Peyer's patch (tissue), 4 donors: ENCODE results near the gene RALGPS1. TPM values are rescaled to one million over a fixed set of nuclear protein-coding genes. Genes with fewer than 3 reads are reported as not detected.

Experiments used
- DNase-seq, 3 donors: peaks; one replicate each; pipeline ENCODE4 v3.0.0-alpha.2; 2017 to 2019
- H3K27ac ChIP-seq, 4 donors: fragments of 200-600 bp; sonication (generic); one replicate each; pipeline ENCODE4 v1.5.1; 2016 to 2019
- H3K27me3 ChIP-seq, 2 donors: fragments of 200-600 bp; sonication (generic); one replicate each; pipeline ENCODE4 v1.5.1; 2019
- H3K36me3 ChIP-seq, 3 donors: fragments of 200-600 bp; sonication (generic); one replicate each; pipeline ENCODE4 v1.5.1; 2016 to 2019
- H3K4me1 ChIP-seq, 4 donors: fragments of 200-600 bp; sonication (generic); one replicate each; pipeline ENCODE4 v1.5.1; 2016 to 2019
- H3K4me3 ChIP-seq, 4 donors: fragments of 200-600 bp; sonication (generic); 1 replicate in 3 of 4; 2 replicates in 1 of 4; pipeline ENCODE4 v1.5.1; 2016 to 2019; ENCODE audit warnings: mild to moderate bottlenecking in 1 of 4
- H3K9me3 ChIP-seq, 4 donors: fragments of 200-600 bp; sonication (generic); one replicate each; pipeline ENCODE4 v1.5.1; 2016 to 2019; ENCODE audit warnings: mild to moderate bottlenecking in 1 of 4
- CTCF ChIP-seq, 6 experiments: fragments of 450-650 bp in 4 of 6; fragments of 200-600 bp in 2 of 6; sonication (generic) in 1 of 6; IDR thresholded peaks; one replicate each; pipeline ENCODE4 v1.5.1; 2017 to 2019; ENCODE audit warnings: antibody characterized with exemption in 6 of 6, mild to moderate bottlenecking in 3 of 6, moderate library complexity in 1 of 6
- POLR2A ChIP-seq, 2 donors: fragments of 450-650 bp; IDR thresholded peaks; one replicate each; pipeline ENCODE4 v1.5.1; 2017; ENCODE audit warnings: antibody characterized with exemption in 2 of 2, mild to moderate bottlenecking in 2 of 2, moderate library complexity in 2 of 2
- total RNA-seq, 4 donors: library from RNA; depleted of rRNA; stranded (reverse); fragments of >200 nt; gene quantifications; one replicate each; pipeline ENCODE4 v1.1.0, GENCODE V29; 2016

RALGPS1 gene
- total RNA-seq, 4 donors from 2014 or later = 38.8 to 158 (median 141) TPM

GRCh38 chr9:127180457-127181314, 266.1 kb downstream of the RALGPS1 start:
- Histone ChIP-seq H3K27me3 (no peaks in the 10 kb centered on the region), H3K27ac (no peak overlapping the region), H3K4me1 (peaks cover 0 to 10% (median 0%) of the 10 kb centered on the region in 4 donors), H3K4me3 (no peak overlapping the region), H3K9me3 (no peaks in the 10 kb centered on the region), H3K36me3 (no peaks in the 10 kb centered on the region)
- TF ChIP-seq CTCF (IDR thresholded peaks at IDR 0.05) (no peak), POLR2A (IDR thresholded peaks at IDR 0.05) (no peak)
- DNase-seq = peak in 2 of 3 donors; percentile 41 to 42

- peak in 2 of 3 donors; percentile 22 to 39 for DNase-seq
- no peaks in the 10 kb centered on the region for H3K9me3 ChIP-seq
- H3K27ac ChIP-seq = no peak overlapping the region
- no peak for TF ChIP-seq CTCF (IDR thresholded peaks at IDR 0.05)
- TF ChIP-seq POLR2A (IDR thresholded peaks at IDR 0.05) = no peak
- peaks cover 0 to 15% (median 0%) of the 10 kb centered on the region in 4 donors for H3K4me1 ChIP-seq
- H3K36me3 ChIP-seq = no peaks in the 10 kb centered on the region
- H3K27me3 ChIP-seq = no peaks in the 10 kb centered on the region
- H3K4me3 ChIP-seq = no peak overlapping the region
Measured at GRCh38 chr9:127181315-127181580, 266.7 kb downstream of the RALGPS1 start.

- TF ChIP-seq CTCF (IDR thresholded peaks at IDR 0.05) = no peak
- no peak for TF ChIP-seq POLR2A (IDR thresholded peaks at IDR 0.05)
- Histone ChIP-seq H3K4me3 (no peak overlapping the region), H3K36me3 (no peaks in the 10 kb centered on the region), H3K27me3 (no peaks in the 10 kb centered on the region), H3K9me3 (no peaks in the 10 kb centered on the region), H3K4me1 (peaks cover 0 to 19% (median 0%) of the 10 kb centered on the region in 4 donors), H3K27ac (no peak overlapping the region)
- DNase-seq = peak in 2 of 3 donors; percentile 9 to 28
Measured at GRCh38 chr9:127181595-127182190, 267.1 kb downstream of the RALGPS1 start.

GRCh38 chr9:127182901-127183746, 268.5 kb downstream of the RALGPS1 start:
- TF ChIP-seq CTCF (IDR thresholded peaks at IDR 0.05) (no peak), POLR2A (IDR thresholded peaks at IDR 0.05) (no peak)
- peak in 2 of 3 donors; percentile 32 to 43 for DNase-seq
- Histone ChIP-seq H3K27ac (no peak overlapping the region), H3K27me3 (no peaks in the 10 kb centered on the region), H3K36me3 (no peaks in the 10 kb centered on the region), H3K4me3 (no peak overlapping the region), H3K4me1 (peaks cover 0 to 30% (median 2%) of the 10 kb centered on the region in 4 donors), H3K9me3 (no peaks in the 10 kb centered on the region)

- H3K4me1 ChIP-seq = peaks cover 0 to 30% (median 2%) of the 10 kb centered on the region in 4 donors
- no peak overlapping the region for H3K4me3 ChIP-seq
- peak overlapping the region in 2 of 4 donors; percentile 81 to 89 for H3K27ac ChIP-seq
- no peaks in the 10 kb centered on the region for H3K27me3 ChIP-seq
- H3K36me3 ChIP-seq = no peaks in the 10 kb centered on the region
- peak in 2 of 3 donors; percentile 42 to 58 for DNase-seq
- H3K9me3 ChIP-seq = no peaks in the 10 kb centered on the region
- no peak for TF ChIP-seq CTCF (IDR thresholded peaks at IDR 0.05)
- no peak for TF ChIP-seq POLR2A (IDR thresholded peaks at IDR 0.05)
Measured at GRCh38 chr9:127183814-127184582, 269.4 kb downstream of the RALGPS1 start.
